ENCODE results near the gene PLA2G4A. TPM values are rescaled to one million over a fixed set of nuclear protein-coding genes. Genes with fewer than 3 reads are reported as not detected.

The PLA2G4A gene
- total RNA-seq, 2 experiments from 2014 or later: 0.11 TPM; not detected in 1

DNA sequence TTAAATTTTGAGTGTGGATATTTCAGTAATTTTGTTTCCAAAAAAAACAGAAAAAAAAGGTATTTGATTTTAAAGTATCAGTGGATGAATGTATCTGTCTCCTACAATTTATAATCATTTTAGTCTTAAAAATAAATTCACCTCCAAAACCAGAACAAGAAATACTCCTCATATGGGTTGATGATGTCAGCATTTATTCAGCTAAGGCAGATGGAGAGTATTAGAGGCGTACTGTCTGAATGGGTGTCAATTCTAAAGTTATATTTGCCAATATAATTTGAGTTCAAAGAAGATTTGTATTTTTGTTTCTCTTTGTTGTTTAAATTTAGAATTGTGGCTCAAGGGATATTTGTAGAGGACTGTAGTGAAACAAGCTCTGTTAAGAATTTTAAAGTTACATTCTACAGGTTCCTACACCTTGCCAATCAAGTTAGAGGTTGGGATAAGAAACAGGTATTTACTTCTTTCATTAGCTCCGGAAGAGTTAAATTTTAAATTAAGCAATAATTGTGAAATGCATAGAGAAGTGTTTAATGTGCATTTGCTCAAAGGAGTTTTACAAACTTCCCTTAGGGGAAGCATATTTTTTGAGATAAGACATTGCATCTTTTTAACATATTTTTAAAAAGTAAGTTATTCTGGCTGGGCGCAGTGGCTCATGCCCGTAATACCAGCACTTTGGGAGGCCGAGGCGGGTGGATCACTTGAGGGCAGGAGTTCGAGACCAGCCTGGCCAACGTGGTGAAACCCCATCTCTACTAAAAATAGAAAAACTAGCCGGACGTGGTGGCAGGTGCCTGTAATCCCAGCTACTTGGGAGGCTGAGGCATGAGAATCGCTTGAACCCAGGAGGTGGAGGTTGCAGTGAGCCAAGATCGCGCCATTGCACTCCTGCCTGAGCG lies 1.2 kb downstream of the PLA2G4A start:
- CTCF ChIA-PET: no interaction called here
- H3K27me3 Mint-ChIP-seq: peaks cover 15% of the 10 kb centered on the region
- no peak for TF ChIP-seq CTCF (IDR thresholded peaks at IDR 0.05)
- no peaks in the 10 kb centered on the region for H3K36me3 Mint-ChIP-seq (ENCODE audit: low read depth)
- no peak overlapping the region for H3K27ac Mint-ChIP-seq
- intact Hi-C loops (cut with micrococcal nuclease): no loop called here
- no peaks in the 10 kb centered on the region for H3K9me3 Mint-ChIP-seq
- ATAC-seq: no peak
- H3K4me3 Mint-ChIP-seq: peak overlapping the region; percentile 67
- DNase-seq: no peak
- POLR2A ChIA-PET: no interaction called here
- H3K4me1 Mint-ChIP-seq (ENCODE audit: low read depth): peaks cover 4% of the 10 kb centered on the region

GRCh38 chr1:186831168-186831567 lies 2.4 kb downstream of the PLA2G4A start:
- no peak overlapping the region for H3K4me3 Mint-ChIP-seq
- no peak for TF ChIP-seq CTCF (IDR thresholded peaks at IDR 0.05)
- no peak for DNase-seq

GRCh38 chr1:186834399-186834958 lies 5.7 kb downstream of the PLA2G4A start:
- ATAC-seq (no peak), DNase-seq (no peak)
- no peaks in the 10 kb centered on the region for H3K9me3 Mint-ChIP-seq
- intact Hi-C loops (cut with micrococcal nuclease): no loop called here
- ChIA-PET CTCF (interaction anchor here (0.8 to 1.0 kb wide), 2 partner anchors 117 to 163 kb away, joined by 3 read pairs; no protein-coding TSS in a partner anchor), POLR2A (no interaction called here)
- H3K27me3 Mint-ChIP-seq: peaks cover 8% of the 10 kb centered on the region
- H3K4me1 Mint-ChIP-seq (ENCODE audit: low read depth): no peaks in the 10 kb centered on the region
- no peak overlapping the region for H3K27ac Mint-ChIP-seq
- no peak overlapping the region for H3K4me3 Mint-ChIP-seq
- TF ChIP-seq CTCF (IDR thresholded peaks at IDR 0.05): no peak
- no peaks in the 10 kb centered on the region for H3K36me3 Mint-ChIP-seq (ENCODE audit: low read depth)

More at GRCh38 chr1:186831168-186831567, 2.4 kb downstream of the PLA2G4A start:
- ATAC-seq: no peak
- no peak overlapping the region for H3K27ac Mint-ChIP-seq
- H3K27me3 Mint-ChIP-seq: peaks cover 12% of the 10 kb centered on the region
- ChIA-PET CTCF (no interaction called here), POLR2A (no interaction called here)
- no peaks in the 10 kb centered on the region for H3K36me3 Mint-ChIP-seq (ENCODE audit: low read depth)
- no peaks in the 10 kb centered on the region for H3K9me3 Mint-ChIP-seq
- H3K4me1 Mint-ChIP-seq (ENCODE audit: low read depth): peaks cover 4% of the 10 kb centered on the region
- intact Hi-C loops (cut with micrococcal nuclease): no loop called here

GRCh38 chr1:186835448-186835847 lies 6.7 kb downstream of the PLA2G4A start:
- DNase-seq (no peak), ATAC-seq (no peak)
- Mint-ChIP-seq H3K27ac (no peak overlapping the region), H3K36me3 (ENCODE audit: low read depth) (no peaks in the 10 kb centered on the region), H3K9me3 (no peaks in the 10 kb centered on the region), H3K27me3 (peaks cover 4% of the 10 kb centered on the region), H3K4me3 (no peak overlapping the region), H3K4me1 (ENCODE audit: low read depth) (no peaks in the 10 kb centered on the region)
- ChIA-PET CTCF (no interaction called here), POLR2A (no interaction called here)
- TF ChIP-seq CTCF (IDR thresholded peaks at IDR 0.05): no peak
- intact Hi-C loops (cut with micrococcal nuclease): no loop called here

GRCh38 chr1:186837806-186838205 lies 9.1 kb downstream of the PLA2G4A start:
- Mint-ChIP-seq H3K4me3 (no peak overlapping the region), H3K27ac (no peak overlapping the region), H3K36me3 (ENCODE audit: low read depth) (no peaks in the 10 kb centered on the region), H3K27me3 (no peaks in the 10 kb centered on the region), H3K4me1 (ENCODE audit: low read depth) (no peaks in the 10 kb centered on the region), H3K9me3 (no peaks in the 10 kb centered on the region)
- ATAC-seq (no peak), DNase-seq (no peak)
- intact Hi-C loops (cut with micrococcal nuclease): no loop called here
- TF ChIP-seq CTCF (IDR thresholded peaks at IDR 0.05): no peak
- CTCF ChIA-PET: no interaction called here
- POLR2A ChIA-PET: no interaction called here

All from activated CD8-positive, alpha-beta T cell treated with anti-CD3 and anti-CD28 coated beads for 36 hours (primary cell).